Measurements from ENCODE around the gene TMEM14C.
"Not testable (repeated sequence)": the region's sequence is repeated elsewhere in the genome, so short reads cannot be mapped to it uniquely, and the experiment has no call there.

Gene TMEM14C

GRCh38 chr6:10695086-10695657 lies 27.7 kb upstream of the TMEM14C start:
- TF ChIP-seq, protein P1, sequence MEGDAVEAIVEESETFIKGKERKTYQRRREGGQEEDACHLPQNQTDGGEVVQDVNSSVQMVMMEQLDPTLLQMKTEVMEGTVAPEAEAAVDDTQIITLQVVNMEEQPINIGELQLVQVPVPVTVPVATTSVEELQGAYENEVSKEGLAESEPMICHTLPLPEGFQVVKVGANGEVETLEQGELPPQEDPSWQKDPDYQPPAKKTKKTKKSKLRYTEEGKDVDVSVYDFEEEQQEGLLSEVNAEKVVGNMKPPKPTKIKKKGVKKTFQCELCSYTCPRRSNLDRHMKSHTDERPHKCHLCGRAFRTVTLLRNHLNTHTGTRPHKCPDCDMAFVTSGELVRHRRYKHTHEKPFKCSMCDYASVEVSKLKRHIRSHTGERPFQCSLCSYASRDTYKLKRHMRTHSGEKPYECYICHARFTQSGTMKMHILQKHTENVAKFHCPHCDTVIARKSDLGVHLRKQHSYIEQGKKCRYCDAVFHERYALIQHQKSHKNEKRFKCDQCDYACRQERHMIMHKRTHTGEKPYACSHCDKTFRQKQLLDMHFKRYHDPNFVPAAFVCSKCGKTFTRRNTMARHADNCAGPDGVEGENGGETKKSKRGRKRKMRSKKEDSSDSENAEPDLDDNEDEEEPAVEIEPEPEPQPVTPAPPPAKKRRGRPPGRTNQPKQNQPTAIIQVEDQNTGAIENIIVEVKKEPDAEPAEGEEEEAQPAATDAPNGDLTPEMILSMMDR (IDR thresholded peaks at IDR 0.05; ENCODE audit: low read depth, low read length), result no peak
- peak overlapping the region; percentile 88 to 95 for H3K4me3 ChIP-seq (replicated peaks in 1 of 2; ENCODE audit: low read depth in 2 of 2, low read length in 2 of 2)
- no peak for DNase-seq (ENCODE audit: low read depth in 2 of 2)

GRCh38 chr6:10696655-10697054 lies 26.2 kb upstream of the TMEM14C start:
- DNase-seq (ENCODE audit: low read depth in 2 of 2), result no peak
- TF ChIP-seq, protein P1 (IDR thresholded peaks at IDR 0.05; ENCODE audit: low read depth, low read length), result no peak
- no peak overlapping the region for H3K4me3 ChIP-seq (replicated peaks in 1 of 2; ENCODE audit: low read depth in 2 of 2, low read length in 2 of 2)

- DNase-seq (ENCODE audit: low read depth in 2 of 2), result no peak
- H3K4me3 ChIP-seq (replicated peaks in 1 of 2; ENCODE audit: low read depth in 2 of 2, low read length in 2 of 2), result no peak overlapping the region
- TF ChIP-seq, protein P1 (IDR thresholded peaks at IDR 0.05; ENCODE audit: low read depth, low read length), result no peak
Measured at GRCh38 chr6:10713962-10714361, 8.9 kb upstream of the TMEM14C start.

DNA sequence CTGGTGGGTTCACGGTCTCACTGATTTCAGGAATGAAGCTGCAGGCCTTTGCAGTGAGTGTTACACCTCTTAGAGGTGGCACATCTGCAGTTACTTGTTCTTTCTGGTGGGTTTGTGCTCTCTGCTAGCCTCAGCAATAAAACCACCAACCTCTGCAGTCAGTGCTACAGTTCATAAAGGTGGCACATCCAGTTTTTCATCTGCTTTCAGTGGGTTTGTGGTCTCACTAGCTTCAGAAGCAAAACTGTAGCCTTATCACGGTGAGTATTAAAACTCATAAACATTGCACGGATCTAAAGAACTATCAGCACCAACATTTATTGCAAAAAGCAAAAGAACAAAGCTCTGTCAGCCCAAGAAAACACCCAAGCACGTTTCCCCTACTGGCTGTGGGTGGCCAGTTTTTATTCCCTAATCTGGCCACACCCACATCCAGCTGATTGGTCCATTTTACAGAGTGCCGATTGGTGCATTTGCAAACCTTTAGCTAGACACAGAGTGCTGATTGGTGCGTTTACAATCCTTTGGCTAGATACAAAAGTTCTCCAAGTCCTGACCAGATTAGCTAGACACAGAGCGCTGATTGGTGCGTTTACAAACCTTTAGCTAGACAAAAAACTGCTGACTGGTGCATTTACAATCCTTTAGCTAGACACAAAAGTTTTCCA lies 3.4 kb upstream of the TMEM14C start:
- TF ChIP-seq, protein P1 (IDR thresholded peaks at IDR 0.05; ENCODE audit: low read depth, low read length), result no peak
- DNase-seq (ENCODE audit: low read depth in 2 of 2), result peak; percentile 13 to 55
- peak overlapping the region; percentile 58 to 63 for H3K4me3 ChIP-seq (replicated peaks in 1 of 2; ENCODE audit: low read depth in 2 of 2, low read length in 2 of 2)

- TF ChIP-seq, protein P1 (IDR thresholded peaks at IDR 0.05; ENCODE audit: low read depth, low read length), result no peak
- DNase-seq (ENCODE audit: low read depth in 2 of 2), result peak in 1 of 2 donors; percentile 21
Measured at GRCh38 chr6:10719964-10720264, 3.0 kb upstream of the TMEM14C start.

GRCh38 chr6:10720265-10720959 lies 2.5 kb upstream of the TMEM14C start:
- H3K4me3 ChIP-seq (replicated peaks in 1 of 2; ENCODE audit: low read depth in 2 of 2, low read length in 2 of 2), result peak overlapping the region; percentile 58 to 63
- TF ChIP-seq, protein P1 (IDR thresholded peaks at IDR 0.05; ENCODE audit: low read depth, low read length), result no peak
- DNase-seq (ENCODE audit: low read depth in 2 of 2), result peak; percentile 31 to 32

More at GRCh38 chr6:10719964-10720264, 3.0 kb upstream of the TMEM14C start:
- H3K4me3 ChIP-seq (replicated peaks in 1 of 2; ENCODE audit: low read depth in 2 of 2, low read length in 2 of 2), result peak overlapping the region; percentile 58 to 63

DNA sequence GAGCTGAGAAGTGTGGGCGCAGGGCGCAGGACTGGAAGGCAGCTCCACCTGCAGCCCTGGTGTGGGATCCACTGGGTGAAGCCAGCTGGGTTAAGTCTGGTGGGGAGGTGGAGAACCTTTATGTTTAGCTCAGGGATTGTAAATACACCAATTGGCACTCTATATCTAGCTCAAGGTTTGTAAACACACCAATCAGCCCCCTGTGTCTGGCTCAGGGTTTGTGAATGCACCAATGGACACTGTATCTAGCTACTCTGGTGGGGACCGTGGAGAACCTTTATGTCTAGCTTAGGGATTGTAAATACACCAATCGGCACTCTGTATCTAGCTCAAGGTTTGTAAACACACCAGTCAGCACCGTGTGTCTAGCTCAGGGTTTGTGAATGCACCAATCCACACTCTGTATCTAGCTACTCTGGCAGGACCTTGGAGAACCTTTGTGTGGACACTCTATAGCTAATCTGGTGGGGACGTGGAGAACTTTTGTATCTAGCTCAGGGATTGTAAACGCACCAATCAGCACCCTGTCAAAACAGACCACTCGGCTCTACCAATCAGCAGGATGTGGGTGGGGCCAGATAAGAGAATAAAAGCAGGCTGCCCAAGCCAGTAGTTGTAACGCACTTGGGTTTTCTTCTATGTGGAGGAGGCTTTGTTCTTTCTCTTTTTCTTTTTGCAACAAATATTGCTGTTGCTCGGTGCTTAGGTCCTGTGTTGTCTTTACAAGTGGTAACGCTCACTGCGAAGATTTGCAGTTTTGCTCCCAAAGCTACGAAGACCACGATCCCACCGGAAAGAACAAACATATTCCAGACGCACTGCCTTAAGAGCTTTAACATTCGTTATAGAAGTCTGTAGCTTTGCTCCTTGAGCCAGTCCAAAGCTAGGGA lies 1.7 kb upstream of the TMEM14C start:
- peak overlapping the region; percentile 58 to 63 for H3K4me3 ChIP-seq (replicated peaks in 1 of 2; ENCODE audit: low read depth in 2 of 2, low read length in 2 of 2)
- DNase-seq (ENCODE audit: low read depth in 2 of 2), result not testable (repeated sequence)
